Right atrium auricular region (tissue), 2 donors: ENCODE measurements around the gene LCN10. TPM values are rescaled to one million over a fixed set of nuclear protein-coding genes. Genes with fewer than 3 reads are reported as not detected.

Experiments used
- DNase-seq: peaks from one replicate; pipeline ENCODE4 v3.0.0-alpha.2; 2019; ENCODE audit warnings: low spot score
- H3K27ac ChIP-seq, 2 donors: fragments of 200-600 bp; sonication (generic); 1 replicate in 1 of 2; 2 replicates in 1 of 2; pipeline ENCODE4 v1.5.1; 2016 to 2019
- H3K27me3 ChIP-seq, 2 donors: fragments of 200-600 bp; sonication (generic); one replicate each; pipeline versions ENCODE4 v1.5.1 to v1.6.0; 2017 to 2019
- H3K36me3 ChIP-seq: fragments of 200-600 bp; sonication (generic); one replicate; pipeline ENCODE4 v1.5.1; 2016
- H3K4me1 ChIP-seq, 2 donors: fragments of 200-600 bp; sonication (generic); one replicate each; pipeline versions ENCODE4 v1.5.1 to v1.6.0; 2017 to 2019
- H3K4me3 ChIP-seq, 2 donors: fragments of 200-600 bp; sonication (generic); 1 replicate in 1 of 2; 2 replicates in 1 of 2; pipeline ENCODE4 v1.5.1; 2017 to 2019; ENCODE audit warnings: mild to moderate bottlenecking in 1 of 2, moderate library complexity in 1 of 2
- H3K9me3 ChIP-seq, 2 donors: fragments of 200-600 bp; sonication (generic); one replicate each; pipeline ENCODE4 v1.5.1; 2019
- CTCF ChIP-seq, 2 donors: fragments of 200-600 bp; sonication (generic); IDR thresholded peaks; one replicate each; pipeline ENCODE4 v1.5.1; 2019; ENCODE audit warnings: antibody characterized with exemption in 2 of 2
- total RNA-seq, 2 donors: library from RNA; depleted of rRNA; stranded (reverse); fragments of >200 nt; gene quantifications; one replicate each; pipeline ENCODE4 v1.1.0, GENCODE V29; 2016

The LCN10 gene
- total RNA-seq, 2 donors from 2014 or later = 4.5 to 8.8 TPM

- Histone ChIP-seq H3K36me3 (no peaks in the 10 kb centered on the region), H3K27ac (no peak overlapping the region), H3K4me1 (peaks cover 0 to 14% of the 10 kb centered on the region in 2 donors), H3K4me3 (no peak overlapping the region), H3K9me3 (no peaks in the 10 kb centered on the region), H3K27me3 (no peaks in the 10 kb centered on the region)
- no peak for TF ChIP-seq CTCF (IDR thresholded peaks at IDR 0.05)
- no peak for DNase-seq
These were observed 9.1 kb downstream of the LCN10 start for GRCh38 chr9:136733611-136734010.

- H3K27ac ChIP-seq = no peak overlapping the region
- no peaks in the 10 kb centered on the region for H3K27me3 ChIP-seq
- H3K36me3 ChIP-seq = no peaks in the 10 kb centered on the region
- no peak for DNase-seq
- peaks cover 0 to 18% of the 10 kb centered on the region in 2 donors for H3K4me1 ChIP-seq
- TF ChIP-seq CTCF (IDR thresholded peaks at IDR 0.05) = no peak
- no peak overlapping the region for H3K4me3 ChIP-seq
- no peaks in the 10 kb centered on the region for H3K9me3 ChIP-seq
These were observed 10.1 kb downstream of the LCN10 start for GRCh38 chr9:136732444-136733178.

GRCh38 chr9:136729926-136730325, 12.8 kb downstream of the LCN10 start:
- Histone ChIP-seq H3K4me1 (peaks cover 0 to 45% of the 10 kb centered on the region in 2 donors), H3K36me3 (peaks cover 20% of the 10 kb centered on the region), H3K27me3 (no peaks in the 10 kb centered on the region), H3K9me3 (no peaks in the 10 kb centered on the region), H3K4me3 (no peak overlapping the region), H3K27ac (no peak overlapping the region)
- DNase-seq = no peak
- no peak for TF ChIP-seq CTCF (IDR thresholded peaks at IDR 0.05)

- no peaks in the 10 kb centered on the region for H3K27me3 ChIP-seq
- no peak for DNase-seq
- H3K4me3 ChIP-seq = peak overlapping the region; percentile 82 to 90
These were observed 13.6 kb downstream of the LCN10 start for GRCh38 chr9:136729144-136729543.

GRCh38 chr9:136728548-136729123, 14.1 kb downstream of the LCN10 start:
- Histone ChIP-seq H3K4me1 (peaks cover 0 to 57% of the 10 kb centered on the region in 2 donors), H3K27ac (peak overlapping the region; percentile 77 to 86)
- DNase-seq = no peak

More at GRCh38 chr9:136729144-136729543, 13.6 kb downstream of the LCN10 start:
- H3K9me3 ChIP-seq = no peaks in the 10 kb centered on the region
- TF ChIP-seq CTCF (IDR thresholded peaks at IDR 0.05) = no peak
- H3K4me1 ChIP-seq = peaks cover 0 to 53% of the 10 kb centered on the region in 2 donors
- peak overlapping the region in 1 of 2 donors; percentile 86 for H3K27ac ChIP-seq
- H3K36me3 ChIP-seq = peaks cover 27% of the 10 kb centered on the region

More at GRCh38 chr9:136728548-136729123, 14.1 kb downstream of the LCN10 start:
- no peak for TF ChIP-seq CTCF (IDR thresholded peaks at IDR 0.05)
- no peaks in the 10 kb centered on the region for H3K9me3 ChIP-seq
- peaks cover 33% of the 10 kb centered on the region for H3K36me3 ChIP-seq
- H3K27me3 ChIP-seq = no peaks in the 10 kb centered on the region
- H3K4me3 ChIP-seq = peak overlapping the region; percentile 82 to 90
